Stimulated activated naive CD4-positive, alpha-beta T cell treated with Interleukin-2 at 50 U/mL for 16 hours (primary cell): ENCODE measurements around the gene LRP4.
"Not testable (repeated sequence)": the region's sequence is repeated elsewhere in the genome, so short reads cannot be mapped to it uniquely, and the experiment has no call there.

Experiments used
- DNase-seq: peaks from one replicate; lab custom pipeline; 2025; lab: John Stamatoyannopoulos, UW

LRP4 gene, protein sequence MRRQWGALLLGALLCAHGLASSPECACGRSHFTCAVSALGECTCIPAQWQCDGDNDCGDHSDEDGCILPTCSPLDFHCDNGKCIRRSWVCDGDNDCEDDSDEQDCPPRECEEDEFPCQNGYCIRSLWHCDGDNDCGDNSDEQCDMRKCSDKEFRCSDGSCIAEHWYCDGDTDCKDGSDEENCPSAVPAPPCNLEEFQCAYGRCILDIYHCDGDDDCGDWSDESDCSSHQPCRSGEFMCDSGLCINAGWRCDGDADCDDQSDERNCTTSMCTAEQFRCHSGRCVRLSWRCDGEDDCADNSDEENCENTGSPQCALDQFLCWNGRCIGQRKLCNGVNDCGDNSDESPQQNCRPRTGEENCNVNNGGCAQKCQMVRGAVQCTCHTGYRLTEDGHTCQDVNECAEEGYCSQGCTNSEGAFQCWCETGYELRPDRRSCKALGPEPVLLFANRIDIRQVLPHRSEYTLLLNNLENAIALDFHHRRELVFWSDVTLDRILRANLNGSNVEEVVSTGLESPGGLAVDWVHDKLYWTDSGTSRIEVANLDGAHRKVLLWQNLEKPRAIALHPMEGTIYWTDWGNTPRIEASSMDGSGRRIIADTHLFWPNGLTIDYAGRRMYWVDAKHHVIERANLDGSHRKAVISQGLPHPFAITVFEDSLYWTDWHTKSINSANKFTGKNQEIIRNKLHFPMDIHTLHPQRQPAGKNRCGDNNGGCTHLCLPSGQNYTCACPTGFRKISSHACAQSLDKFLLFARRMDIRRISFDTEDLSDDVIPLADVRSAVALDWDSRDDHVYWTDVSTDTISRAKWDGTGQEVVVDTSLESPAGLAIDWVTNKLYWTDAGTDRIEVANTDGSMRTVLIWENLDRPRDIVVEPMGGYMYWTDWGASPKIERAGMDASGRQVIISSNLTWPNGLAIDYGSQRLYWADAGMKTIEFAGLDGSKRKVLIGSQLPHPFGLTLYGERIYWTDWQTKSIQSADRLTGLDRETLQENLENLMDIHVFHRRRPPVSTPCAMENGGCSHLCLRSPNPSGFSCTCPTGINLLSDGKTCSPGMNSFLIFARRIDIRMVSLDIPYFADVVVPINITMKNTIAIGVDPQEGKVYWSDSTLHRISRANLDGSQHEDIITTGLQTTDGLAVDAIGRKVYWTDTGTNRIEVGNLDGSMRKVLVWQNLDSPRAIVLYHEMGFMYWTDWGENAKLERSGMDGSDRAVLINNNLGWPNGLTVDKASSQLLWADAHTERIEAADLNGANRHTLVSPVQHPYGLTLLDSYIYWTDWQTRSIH (N-terminal part only)

DNA sequence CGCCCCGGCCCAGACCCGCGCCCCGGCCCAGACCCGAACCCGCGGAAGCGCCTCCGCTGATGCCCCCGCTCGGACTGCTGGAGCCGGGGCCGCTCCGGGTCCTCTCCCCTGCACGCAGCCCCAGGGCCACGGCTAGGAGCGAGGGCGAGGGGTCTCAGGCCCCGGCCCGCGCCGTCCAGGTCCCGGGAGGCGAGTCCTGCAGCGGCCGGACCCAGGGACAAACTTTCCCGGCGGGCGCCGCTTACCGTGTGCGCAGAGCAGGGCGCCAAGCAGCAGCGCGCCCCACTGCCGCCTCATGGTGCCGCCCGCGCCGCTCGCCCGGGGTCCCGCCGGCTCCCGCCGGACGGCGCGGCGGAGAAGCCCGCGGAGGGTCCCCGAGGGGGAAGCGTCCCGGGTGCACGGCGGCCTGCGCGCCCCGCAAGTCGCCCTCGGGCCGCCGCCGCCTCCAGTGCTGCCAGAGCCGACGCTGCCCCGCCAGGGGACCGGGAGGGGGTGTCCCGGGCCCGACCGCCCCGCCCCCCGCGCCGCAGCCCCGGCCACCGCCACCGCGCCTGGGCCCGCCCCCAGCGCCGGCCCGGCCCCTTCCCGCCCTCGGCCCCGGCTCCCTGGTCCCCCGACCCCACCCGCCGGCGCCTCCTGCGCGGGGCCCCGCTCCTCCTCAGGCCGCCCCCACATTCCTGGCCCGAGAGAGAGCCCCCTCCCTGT, at the start of gene LRP4:
LRP4 (minus strand) TSS at position 468 of the 705 bp plus-strand sequence; CDS start at position 297, 171 bp downstream.
- DNase-seq, result peak; percentile 27

DNA sequence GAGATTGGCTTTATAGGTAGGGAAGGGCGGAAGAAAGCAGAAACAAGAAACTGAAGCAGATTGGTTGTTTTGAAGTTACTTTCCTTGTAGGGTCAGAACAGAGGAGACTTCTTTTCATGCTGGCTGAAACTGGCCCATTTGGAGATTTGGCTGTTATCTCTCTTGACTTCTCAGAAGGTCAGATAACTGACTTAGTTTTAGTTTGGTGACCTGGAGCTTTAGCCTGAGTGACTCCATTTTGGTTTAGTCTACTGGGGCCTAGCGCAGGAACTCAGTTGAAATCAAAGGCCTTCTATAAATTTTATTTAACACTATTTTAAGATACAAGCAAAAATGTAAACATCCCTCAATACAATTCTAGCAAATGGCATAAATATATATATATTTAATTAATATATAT, 49.6 kb upstream of the LRP4 start:
- no peak for DNase-seq

DNA sequence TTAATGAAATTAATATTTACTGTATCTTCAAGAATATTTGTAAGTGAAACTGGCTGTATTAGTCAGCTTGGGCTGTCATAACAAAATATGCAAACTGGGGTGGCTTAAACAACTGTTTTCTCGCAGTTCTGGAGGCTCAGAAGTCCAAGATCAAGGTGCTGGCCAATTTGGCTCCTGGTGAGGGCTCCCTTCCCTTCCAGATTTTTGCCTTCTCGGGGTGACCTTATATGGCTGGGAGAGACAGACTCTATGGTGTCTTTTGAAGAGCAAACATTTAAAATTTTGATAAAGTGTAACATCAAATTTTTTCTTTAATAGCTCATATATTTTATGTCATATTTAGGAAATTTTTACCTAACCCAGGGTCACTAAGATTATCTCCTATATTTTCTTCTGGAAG, 48.4 kb upstream of the LRP4 start:
- DNase-seq, result no peak

DNA sequence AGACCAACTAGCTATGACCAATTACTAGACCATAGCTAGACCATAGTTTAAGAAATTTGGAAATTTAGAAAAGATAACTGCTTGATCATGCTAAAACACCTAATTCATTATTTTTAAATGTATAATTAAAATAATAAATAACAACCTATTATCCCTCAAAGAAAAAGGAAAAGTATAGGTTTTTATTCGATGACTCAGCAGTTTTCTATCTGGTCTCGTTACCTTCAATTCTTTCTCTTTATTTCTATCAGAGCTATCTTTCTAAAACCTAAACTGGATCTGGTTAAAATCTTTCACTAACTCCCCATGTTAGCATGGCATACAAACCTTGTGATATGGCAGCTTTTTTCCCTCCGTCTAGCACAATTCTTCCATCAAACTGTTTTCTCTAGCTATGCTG, 45.5 kb upstream of the LRP4 start:
- no peak for DNase-seq

DNA sequence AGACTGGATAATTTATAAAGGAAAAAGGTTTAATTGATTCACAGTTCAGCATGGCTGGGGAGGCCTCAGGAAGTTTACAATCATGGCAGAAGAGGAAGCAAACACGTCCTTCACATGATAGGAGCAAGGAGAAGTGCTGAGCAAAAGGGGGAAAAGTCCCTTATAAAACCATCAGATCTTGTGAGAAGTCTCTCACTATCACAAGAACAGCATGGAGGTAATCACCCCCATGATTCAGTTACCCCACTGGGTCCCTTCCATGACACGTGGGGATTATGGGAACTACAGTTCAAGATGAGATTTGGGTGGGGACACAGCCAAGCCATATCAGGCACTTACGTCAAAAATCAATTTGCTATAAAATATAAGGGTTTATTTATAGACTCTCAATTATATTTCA, 43.5 kb upstream of the LRP4 start:
- not testable (repeated sequence) for DNase-seq

DNA sequence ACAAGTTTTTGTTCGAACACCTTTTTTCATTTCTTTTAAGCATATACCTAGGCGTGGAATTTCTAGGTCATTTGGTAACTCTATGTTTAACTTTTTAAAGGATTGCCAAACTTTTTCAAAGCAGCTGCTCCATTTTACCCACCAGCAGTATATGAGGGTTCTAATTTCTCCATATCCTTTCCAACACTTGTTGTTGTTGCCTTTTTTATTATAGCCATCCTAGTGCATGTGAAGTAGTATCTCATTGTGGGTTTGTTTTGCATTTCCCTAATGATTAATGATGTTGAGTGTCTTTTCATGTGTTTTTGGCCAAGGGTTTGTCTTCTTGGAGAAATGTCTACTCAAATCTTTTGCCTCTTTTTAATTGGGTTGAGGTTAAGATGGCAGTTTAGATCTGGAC, 42.7 kb upstream of the LRP4 start:
- no peak for DNase-seq

DNA sequence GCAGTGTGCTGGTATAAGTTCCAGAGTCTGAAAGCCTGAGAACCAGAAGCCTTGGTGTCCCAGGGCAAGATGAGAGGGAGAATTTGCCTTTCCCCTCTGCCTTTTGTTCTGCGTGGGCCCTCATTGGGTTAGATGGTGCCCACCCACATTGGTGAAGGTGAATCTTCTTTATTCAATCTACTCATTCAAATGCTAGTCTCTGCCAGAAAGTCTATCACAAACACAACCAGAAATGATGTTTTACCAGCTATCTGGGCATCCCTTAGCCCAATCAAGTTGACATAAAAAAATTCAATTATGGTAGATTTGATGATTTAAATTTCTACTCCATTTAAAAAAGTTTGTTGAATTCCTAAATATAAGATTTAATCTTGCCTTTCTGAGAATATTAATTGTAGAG, 40.4 kb upstream of the LRP4 start:
- no peak for DNase-seq

DNA sequence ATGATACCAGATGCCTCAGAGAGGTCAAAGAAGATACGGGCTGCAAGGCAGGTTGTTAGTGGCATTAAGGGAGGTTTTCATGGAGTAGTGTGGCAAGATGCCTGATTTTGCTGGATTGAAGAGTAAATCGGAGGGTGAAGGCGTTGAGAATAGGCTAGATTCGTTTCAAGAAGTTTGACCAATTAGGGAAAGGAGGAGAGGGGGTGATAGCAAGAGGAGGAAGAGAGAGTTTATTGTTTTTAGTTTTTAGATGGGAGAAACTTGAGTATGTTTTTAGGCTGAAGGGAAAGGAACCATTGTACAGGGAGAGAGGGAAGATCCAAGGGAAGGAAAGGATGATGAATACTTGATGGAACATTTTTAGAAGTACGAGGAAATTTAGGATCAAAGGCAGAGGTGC, 34.7 kb upstream of the LRP4 start:
- DNase-seq, result no peak

DNA sequence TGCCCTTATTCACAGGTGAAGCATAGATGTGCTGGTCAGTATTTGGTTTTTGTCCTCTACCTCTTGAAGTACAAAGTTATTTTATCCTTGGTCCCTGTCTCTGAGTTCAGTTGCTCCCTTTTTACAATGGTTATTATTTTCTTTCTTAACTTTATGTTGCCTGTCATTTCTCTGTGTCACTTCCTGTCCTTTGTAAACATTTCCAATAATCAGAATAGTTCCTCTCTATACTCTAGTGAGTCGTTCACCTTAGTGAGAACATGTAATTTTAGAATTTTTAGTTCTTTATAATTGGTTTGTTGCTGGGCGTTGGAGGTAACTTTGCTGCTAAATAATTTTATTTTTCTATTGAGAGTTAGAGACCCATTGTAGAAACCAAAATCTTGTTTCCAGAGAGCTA, 34.2 kb upstream of the LRP4 start:
- DNase-seq, result no peak

DNA sequence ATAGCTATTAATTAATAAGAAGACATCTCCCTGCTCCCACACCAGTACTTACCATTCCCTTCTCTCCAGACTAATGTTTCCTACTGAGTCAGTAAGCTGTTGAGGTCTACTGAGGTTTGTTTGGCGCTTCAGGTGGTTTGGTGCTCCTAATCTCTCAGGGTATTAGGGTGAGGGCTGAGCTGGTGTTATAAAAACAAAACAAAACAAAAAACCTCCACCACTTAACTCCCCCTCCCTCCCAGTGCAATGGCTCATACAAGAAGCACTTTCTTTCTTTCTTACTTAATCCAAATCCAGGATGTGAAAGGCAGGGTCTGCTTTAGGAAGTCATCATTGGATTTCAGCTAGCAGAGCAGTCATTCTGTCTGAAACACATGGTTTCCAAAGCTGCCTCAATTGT, 33.5 kb upstream of the LRP4 start:
- no peak for DNase-seq

DNA sequence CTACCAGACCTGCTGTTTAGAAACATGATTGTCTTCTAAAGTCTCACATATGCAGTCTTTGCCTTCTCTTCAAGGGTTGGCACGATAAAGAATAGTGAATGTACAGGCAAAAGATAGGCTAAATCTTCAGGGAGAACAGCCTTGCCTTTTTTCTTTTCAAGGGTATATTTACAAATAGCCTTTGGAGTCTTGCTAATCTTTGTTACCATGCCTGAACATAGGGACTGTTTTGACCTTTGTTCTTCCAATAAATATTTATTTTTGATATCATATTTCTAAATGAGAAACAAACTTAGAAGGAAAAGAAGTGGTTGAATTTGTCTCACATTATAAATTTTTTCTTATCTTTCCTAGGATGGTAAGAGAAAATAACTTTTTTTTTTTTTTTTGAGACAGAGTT, 30.9 kb upstream of the LRP4 start:
- no peak for DNase-seq

DNA sequence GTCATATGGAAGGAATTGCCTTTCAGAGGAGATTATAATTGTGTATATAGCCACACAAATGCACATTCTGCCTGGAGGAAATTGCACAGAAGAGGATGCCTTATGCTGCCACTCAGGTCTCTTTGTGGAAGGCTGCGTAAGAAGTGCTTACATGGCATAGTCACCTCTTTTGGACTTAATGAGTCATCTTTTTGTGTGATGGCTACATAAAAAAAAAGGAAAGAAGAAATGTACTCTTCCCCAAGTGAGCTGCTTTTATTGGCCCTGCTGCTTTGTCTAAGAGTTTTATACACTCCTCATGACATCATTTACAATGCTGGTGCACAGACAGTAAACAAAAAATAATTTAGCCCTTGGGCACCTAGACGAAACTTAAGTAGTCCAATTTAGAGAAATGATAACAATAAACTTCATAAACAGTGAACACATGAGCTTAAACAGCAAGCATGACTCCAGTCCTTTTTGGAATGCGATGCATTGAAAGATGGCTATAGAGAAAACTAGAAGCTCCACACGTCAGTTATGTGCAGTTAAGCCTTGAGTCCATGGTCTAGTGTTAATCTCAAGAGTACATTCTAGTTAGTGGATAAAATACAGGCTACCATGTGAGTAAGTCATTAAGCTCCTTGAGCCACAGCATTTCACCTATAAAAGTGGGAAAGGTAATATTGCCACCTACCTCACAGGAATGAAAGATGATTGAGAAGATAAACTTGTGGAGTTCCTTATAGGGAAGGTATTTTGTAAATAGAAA, 30.2 kb upstream of the LRP4 start:
- no peak for DNase-seq

DNA sequence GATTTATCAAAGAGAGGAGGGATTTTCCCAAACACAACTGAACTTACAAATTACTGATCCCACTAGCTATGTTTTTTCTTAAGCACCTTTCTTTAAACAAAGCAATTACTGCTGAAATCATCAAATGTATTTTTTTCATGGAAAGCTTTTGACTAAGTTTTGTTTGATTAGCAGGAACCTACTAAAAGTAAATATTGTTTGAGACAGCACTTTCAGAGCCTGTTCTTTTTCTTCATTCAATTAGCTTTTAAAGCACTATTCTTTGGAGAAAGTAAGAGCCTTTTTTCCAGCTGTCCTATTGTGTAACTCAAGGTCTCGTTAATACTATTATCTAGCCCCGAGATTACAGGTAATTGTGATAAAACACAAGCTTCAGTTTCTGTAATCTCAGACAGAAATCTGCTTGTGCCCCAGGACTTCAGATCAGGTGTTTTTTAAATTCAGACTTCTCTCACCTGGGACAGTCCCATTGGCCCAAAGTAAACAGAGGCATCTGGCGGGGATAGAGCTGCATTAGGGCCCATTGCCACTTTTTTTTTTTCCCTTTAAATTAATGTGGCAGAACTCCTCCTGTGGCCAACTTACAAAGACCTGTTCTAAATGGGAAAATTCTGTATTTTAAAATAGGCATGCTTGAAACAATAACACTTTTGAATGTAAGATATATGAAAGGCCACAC, 29.2 kb upstream of the LRP4 start:
- DNase-seq, result no peak

DNA sequence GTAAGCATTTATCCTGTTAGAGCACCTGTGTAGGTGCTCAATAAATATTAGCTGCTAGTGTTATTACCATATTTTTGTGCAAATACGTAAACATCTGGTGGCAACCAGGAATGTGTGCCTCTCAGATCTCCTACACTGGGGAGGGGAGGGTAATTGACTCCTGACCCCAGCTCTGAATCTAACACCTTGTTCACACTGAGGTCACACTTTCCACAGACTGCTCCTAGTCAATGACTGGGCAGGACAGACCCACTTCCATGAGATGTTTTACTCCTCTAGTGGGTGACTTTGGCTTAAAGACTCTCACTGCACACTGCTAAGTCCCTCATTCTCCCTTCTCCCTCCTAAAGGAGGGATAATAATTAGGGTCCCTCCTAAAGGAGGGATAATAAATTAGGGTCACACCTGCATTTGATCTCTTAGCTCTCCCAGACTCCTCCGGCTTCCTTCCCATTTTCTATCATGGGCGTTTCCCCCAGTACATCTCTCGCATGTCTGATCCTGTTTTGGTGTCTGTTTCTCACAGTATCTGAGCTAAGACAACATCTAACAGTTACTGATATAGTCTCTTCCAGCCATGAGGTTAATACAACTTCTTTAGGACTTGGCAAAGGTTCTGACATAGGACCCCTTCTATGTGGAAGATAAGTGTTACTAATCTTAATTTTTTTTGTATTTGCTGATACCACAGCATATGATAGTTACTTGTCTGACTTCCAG, 26.2 kb upstream of the LRP4 start:
- DNase-seq, result no peak

DNA sequence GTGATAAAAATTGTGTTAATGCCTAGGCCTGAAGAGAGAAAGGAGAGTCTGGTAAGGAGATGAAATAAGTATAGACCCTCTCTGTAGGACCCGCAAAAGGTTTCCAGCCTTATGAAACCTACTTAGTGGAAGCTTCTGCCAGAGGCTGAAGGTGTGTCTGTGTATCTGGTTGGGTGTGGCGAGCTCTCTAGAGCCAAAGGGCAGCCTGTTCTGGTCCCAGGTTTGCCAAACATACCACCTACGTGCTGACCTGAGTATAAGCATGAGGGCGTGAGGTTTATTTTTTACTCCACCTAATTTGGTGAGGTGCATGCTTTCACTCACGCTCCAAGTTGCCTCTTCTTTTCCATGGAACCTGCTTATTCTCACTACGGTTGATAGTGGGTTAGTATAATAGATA, 23.8 kb upstream of the LRP4 start:
- DNase-seq, result no peak

DNA sequence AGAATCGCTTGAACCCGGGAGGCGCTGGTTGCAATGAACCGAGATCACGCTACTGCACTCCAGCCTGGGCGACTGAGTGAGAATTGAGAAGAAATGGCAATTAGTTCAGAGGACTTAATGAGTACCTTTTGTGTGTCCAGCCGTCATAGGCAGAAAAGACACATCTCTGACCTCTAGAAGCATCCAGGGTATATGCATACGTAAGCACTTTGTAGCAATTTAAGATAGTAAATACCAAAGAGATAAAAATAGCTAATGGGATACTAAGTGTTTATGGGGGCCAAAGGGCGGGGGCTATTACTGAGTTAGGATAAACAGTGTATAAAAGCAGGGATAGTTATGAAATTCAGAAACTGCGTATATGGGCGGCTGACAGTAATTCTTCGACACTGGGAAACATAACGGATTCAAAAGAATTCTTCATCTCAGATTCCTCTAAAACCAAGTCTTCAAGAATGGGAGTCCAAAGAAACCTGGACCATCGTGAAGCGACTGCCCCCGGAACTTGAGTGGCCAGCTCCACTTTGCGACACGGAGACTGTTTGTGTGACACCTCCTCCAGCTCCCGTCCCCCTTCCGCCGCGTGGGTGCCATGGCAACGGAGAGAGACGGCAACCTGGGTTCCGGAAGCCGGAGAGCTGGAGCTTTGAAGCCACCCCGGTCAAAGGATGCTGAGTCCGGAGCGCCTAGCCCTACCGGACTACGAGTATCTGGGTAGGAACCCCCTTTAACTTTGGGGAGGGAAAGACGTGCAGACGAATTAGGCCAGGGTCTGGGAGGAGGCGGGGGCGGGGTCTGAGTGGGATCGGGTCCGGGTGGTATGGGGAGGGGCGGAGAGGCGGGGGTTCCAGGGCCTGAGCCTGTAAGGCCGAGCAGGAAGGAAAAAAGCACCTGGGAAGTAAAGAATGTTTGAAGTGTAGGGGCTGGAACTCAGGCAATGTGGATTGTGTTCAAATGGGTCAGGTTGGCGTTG, 18.1 kb upstream of the LRP4 start, which contains the start of gene CSTPP1:
CSTPP1 (plus strand) TSS at position 624 of the 973 bp plus-strand sequence; CDS start at position 669, 45 bp downstream.
- peak; percentile 92 for DNase-seq

DNA sequence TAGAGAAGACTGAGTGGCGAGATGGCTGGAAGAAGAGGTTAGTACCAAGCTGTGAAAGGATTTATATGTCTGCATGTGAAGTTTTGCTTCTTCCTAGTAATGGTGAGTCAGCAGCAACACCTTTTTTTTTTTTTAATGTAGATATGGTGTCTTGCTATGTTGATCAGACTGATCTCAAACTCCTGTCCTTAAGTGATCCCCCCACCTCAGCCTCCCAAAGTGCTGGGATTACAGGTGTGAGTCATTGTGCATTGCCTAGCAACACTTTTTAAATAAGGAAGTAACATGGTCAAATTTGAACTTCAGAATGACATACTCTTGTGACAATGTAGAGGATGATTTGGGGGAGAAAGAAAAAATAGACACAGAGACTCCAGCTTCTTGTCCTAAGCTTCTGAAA, 11.7 kb upstream of the LRP4 start:
- no peak for DNase-seq

DNA sequence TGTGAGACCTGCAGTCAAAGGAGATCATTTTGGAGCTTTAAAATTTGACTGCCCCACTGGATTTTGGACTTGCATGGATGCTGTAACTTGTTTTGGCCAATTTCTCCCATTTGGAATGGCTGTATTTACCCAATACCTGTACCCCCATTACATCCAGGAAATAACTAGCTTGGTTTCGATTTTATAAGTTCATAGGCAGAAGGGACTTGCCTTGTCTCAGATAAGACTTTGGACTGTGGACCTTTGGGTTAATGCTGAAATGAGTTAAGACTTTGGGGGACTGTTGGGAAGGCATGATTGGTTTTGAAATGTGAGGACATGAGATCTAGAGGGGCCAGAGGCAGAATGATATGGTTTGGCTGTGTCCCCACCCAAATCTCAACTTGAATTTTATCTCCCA, 10.4 kb upstream of the LRP4 start:
- not testable (repeated sequence) for DNase-seq
